GM19099 (cell line): Measurements from ENCODE around the gene ACSF3.

ENCODE experiments used
- POLR2A ChIP-seq: IDR thresholded peaks from 3 replicates; pipeline ENCODE4 v1.6.1; 2011; ENCODE audit warnings: low read depth; ENCODE audit not compliant: insufficient read length; ENCODE audit errors: extremely low read depth

ACSF3 gene

DNA sequence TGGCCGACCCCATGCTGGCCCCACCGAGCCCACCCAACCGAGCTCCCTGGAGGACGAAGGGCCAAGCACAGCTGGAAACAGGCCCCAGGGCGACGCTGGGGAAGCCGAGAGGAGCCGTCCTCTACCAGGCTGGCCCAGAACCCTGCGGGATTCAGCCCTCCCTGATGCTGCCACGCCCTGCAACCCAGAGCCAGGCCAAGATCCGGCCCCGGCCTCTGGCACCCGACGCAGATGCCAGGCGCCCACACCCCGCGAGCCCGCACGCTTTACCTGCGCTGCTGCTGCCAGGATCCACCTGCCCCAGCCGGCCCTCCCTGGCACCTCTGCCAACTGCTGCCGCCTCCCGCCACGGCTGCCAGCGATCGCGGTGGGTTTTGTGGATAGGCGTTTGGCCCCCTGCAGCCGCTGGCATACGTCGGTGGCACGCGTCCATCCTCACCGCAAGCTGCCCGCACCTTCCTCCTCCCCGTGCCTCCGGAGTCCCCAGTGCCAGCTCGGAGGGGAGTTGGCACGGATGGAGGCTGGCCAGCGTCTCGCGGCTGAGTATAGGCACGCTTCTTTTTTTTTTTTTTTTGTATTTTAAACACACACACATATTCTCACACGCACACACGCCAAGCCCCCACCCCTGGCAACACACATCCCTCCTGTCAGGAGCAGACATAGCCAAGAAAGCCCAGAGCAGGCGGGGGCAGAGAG lies 41.3 kb upstream of the ACSF3 start:
- no peak for TF ChIP-seq POLR2A

DNA sequence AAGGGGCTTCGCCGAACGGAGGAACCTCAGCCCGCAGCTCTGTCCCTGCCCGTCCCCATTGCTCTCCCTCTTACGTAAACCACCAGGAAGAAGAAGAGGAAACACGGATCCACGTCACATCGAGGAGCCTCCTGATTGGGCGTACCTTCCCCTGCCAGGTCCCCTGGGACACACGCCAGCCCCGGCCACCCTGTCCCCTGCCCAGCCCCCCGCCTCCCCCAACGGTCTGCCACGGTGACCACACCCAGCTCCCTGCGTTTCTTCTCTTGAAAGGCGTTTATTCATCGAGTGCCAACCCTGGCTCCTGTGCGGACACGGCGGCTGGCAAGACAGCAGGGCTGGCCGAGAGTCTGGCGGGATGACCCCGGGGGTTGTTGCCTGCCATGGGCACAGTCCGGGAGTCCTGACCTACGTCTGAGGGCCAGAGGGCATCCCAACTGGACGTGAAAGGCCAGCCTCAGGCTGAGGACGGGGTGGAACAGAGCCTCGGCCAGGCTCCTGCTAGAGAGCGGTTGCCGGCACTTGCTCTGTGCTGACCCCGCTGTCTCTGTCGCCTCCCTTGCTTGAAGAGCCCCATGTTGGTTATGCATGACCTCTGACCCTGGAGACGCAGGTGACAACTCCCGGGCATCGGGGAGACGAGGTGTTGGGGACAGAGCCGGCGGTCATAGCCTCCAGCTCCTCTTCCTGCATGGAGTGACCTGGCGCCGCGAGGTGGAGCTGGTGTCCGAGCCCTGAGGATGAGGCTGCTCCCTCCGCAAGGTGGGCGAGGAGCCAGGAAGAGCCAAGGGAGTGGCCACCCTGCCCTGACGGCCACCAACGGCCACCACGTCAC lies 40.5 kb upstream of the ACSF3 start:
- TF ChIP-seq POLR2A = no peak

DNA sequence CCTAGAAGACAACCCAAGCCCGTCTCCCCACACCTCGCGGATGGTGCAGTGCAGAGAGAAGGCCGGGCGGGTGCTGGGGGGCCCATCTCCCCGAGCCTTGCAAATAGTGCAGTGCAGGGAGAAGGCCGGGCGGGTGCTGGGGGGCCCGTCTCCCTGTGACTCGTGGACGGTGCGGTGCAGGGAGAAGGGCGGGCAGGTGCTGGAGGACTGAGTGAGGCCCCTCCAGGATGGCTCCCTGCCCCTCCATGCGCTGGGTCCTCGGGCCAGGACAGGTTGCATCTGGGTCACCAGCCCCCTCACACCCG lies 40.0 kb upstream of the ACSF3 start:
- no peak for TF ChIP-seq POLR2A

DNA sequence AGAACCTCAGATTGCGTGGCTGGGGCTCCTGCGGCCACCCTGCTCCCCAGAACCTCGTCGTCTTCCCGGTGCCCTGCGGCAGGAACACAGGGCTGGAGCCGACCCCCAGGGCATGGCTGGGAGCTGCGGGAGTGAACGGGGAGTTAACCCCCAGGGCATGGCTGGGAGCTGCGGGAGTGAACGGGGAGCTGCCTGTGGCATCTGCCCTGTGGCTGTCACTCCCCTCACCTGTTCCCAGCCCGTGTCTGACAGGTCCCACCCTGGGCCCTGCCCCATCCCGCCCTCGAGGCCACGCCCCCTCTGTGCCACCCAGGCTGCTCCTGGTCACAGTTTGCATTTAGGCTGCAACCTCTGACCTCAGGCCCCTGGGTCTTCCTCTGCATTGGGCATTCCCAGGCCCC lies 39.4 kb upstream of the ACSF3 start:
- TF ChIP-seq POLR2A = no peak

DNA sequence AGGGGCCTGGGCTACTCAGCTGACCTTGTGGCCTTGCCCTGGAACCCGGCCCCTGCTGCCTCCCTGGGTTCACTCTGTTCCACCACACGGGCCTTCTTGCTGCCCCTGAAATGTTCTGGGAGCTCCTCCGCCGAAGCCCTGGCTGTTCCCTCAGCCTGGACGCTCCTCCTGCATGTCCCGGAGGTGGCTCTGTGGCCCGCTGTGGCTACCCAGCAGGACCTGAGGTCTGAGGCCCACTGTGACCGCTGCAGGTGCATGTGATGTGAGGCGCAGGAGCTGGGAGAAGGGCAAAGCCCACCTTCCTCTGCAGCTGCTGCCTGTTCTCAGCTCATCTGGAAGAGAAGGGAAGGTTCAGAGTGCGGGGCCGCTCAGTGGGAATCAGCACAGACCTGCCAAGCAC lies 38.9 kb upstream of the ACSF3 start:
- TF ChIP-seq POLR2A = no peak

DNA sequence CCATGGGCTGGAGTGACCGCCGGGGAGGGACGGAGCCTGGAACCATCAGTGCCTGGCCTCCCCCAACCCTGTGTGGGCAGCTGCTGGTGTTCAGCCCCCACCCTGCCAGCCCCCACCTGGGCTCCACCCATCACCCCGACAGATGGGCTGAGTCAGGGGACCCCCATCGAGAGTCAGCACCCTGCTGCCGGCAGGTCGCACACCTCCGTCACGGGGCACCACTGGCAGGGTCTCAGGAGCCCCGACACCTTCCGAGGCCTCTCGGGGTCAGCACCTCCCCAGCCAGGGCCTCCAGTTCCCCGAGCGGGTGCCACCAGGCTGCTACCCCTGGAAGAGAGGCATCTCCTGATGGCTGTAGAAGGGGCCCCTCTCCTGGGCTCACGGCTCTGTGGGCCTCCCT lies 38.3 kb upstream of the ACSF3 start:
- no peak for TF ChIP-seq POLR2A

DNA sequence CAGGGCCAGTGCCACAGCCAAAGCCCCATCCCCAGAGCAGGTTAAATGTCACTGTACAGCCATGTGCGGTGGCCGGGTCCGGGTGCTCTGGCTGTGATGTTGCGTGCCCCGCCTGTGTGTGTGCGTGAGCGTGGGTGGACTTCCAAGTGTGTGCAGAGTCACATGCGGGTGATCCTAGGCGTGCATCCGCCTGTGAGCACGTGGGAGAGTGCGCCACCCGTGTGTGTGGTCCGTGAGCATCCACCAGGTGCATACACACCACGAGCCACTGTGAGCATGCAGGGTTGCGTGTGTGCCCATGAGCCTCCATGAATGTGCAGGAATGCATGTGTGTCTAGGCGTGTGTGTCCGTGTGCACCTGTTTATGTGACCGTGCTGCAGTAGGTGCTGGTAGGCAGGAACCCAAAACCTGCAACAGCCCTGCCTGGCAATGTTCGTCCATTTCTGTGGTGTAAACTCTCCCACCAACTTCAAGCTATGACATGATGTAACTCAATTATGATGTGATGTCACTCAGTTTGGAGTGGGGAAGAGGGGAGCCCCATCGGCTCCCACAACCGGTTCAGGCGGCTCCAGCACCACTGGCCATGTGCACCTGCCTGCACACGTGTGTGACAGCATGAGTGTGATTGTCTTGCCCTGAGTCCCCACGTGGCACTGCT lies 37.6 kb upstream of the ACSF3 start:
- no peak for TF ChIP-seq POLR2A

DNA sequence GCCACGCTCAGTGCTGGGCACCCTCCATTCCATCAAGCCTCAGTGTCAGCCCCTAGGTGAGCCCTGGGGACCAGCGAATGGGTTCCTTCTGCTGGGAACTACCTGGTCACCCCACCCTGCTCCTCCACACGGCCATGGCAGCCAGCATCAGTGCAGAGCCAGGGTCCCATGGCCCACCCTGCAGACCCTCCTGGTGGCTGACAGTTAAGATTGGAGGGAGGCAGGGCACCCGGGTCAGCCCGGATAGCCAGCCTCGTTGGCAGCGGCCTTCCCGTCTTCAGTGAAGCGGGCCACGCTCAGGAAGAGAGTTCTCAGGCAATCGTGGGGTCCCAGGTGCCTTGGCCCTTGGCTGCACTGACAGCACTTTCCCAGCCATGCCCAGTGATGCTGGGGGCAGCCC lies 37.1 kb upstream of the ACSF3 start:
- TF ChIP-seq POLR2A = no peak

DNA sequence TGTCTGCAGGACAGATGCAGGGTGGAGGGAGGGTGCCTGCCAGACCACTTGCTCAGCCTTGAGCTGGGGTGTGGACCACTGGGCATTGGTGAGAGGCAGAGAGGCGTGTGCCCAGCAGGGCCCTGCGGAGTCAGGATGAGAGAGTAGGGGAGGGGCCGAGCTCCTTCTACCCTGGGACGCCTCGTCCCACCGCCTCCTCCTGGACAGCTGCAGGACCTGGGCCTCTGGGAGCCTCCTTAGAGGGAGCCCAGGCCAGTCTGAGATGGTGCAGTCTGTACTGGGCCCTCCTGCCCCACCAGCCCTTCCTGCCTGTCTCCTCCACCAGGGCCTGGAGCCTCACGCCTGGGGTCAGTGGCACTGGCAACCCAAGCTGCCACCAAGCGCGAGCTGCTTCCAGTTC lies 35.9 kb upstream of the ACSF3 start:
- TF ChIP-seq POLR2A = no peak

DNA sequence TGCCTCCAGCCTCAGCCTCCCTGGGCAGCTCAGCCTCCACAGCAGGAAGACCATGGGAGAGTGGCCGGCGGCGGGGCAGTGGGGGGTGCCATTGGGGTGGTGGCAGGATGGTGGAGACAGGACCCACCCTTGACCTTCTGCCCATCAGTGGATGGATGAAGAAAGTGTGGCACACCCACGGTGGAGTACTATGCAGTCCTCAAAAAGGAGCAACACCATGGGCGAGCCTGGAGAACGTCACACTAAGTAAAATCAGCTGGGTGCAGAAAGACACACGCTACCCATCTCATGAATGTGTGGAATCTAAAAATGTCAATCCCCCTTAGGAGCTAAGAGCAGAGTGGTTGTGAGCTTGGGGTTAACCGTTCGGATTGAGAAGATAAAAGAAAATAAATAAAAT lies 34.8 kb upstream of the ACSF3 start:
- no peak for TF ChIP-seq POLR2A

DNA sequence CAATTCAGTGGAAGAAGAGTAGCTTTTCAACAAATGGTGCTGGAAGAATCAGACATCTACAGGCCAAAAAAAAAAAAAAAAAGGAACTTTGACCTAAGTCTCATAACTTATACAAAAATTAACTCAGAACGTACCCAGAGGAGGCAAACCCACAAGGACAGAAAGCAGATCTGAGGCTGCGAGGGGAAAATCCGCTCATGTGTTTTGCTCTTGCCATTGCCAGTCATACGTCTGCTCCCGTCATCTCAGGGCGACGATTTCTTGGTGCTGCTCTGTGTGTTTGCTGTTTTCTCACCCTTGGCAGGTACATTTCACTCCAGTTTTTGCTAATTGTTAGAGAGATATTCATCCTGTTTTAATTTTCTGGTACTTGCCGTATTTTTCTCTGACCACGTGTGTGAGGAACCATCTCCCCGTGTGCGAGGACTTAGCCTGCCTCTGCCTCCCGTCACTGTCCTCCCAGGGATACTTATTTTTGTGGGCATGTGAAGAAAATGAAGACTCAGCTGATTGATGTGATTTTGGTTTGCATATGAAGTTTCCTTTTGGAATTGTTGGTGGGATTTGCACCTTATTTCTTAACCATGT lies 33.4 kb upstream of the ACSF3 start:
- TF ChIP-seq POLR2A = peak; percentile 35

DNA sequence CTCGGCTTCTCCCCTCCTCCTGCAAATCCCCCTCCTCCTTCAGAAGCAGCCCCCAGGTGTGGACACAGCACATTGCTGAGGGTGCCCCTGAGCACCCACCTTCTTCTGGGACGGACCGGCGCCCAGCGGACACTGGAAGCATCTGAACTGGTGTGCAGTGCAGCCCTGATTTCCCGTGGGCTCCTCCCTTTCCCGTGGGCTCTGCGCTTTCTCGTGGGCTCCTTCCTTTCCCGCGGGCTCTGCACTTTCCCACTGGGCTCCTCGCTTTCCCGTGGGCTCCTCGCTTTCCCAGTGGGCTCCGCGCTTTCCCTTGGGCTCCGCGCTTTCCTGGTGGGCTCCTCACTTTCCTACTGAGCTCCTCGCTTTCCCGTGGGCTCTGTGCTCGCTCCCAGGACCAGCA lies 32.6 kb upstream of the ACSF3 start:
- no peak for TF ChIP-seq POLR2A

DNA sequence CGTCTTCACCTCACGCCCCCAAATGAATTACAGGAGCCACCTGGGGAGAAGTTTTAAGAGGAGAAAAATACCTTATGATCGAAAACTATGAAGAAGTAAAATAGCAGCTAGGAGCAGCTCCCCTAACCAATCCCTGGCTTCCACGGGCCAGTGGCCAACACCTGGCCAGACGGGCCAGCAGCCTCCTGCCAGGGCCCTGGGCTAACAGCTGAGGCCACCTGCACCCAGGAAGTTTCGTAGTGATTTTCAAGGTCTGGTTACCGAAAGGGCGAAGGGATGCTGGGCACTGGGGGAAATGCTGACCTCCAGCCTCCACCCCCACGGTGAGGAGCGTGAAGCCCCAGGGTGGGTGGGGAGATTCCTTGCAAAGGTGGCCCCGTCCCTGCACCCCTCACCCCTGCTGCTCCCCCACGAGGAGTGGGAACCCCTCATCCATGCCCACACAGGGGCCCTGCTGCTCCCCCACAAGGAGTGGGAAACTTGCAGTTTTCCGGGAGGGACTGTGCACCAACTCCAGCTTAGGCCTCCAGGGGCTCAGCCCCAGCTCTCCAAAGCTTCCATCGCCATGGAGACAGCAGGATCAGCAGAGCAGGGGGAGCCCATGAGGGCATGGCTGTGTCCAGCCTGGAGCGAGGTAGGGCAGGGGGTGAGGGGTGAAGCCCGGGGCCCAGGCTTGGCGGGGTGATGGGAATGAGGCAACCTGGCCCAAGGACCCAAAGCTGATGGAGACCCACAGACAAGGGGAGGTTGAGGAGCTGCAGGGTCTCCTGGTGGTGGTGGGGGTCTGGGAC lies 31.9 kb upstream of the ACSF3 start:
- TF ChIP-seq POLR2A = no peak

DNA sequence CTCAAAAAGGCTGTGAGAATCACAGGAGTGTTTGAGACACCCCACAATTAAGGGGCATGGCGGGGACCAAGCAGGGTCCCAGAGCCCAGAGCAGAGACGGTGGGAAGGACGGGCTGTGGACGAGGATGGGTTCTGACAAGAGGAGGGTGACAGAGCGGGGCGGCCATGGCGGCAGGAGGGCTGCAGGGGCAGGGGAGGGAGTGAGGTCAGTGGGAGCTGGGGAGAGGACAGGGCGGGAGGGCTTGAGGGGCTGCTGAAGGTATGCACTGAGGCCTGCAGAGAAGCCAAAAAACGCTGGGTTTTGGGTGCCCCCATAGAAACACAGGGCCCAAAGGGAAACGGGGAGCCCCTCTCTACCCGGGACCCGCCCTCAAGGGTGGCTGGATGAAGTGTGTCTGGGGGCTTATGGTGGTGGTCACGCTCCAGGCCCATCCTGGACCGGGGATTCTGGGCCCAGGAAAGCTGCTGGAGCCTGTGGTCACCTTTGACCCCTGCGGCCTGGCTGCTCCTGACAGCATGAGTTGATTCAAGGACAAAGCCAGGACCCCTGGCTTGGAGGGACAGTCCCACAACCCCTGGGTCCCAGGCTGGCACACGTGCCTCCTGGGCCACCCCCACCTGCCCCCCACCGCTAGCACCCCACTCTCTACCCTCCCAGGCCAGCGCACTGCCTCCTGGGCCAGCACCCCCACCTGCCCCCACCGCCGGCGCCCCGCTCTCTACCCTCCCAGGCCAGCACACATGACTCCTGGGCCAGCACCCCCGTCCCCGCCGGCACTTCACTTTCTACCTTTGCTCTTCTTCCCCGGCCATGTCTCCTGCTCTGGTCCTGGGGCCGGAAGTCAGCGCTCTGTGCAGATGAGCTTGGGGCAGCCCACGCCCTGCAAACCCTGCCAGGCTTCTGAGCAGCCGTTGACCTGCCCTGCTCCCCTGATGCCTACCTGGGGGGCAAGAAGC lies 31.0 kb upstream of the ACSF3 start:
- no peak for TF ChIP-seq POLR2A
